ENCODE measurements around the gene FLNA. TPM values are rescaled to one million over a fixed set of nuclear protein-coding genes. Genes with fewer than 3 reads are reported as not detected.

The FLNA gene
- total RNA-seq, 1 donor from 2014 or later, result 953 TPM

- TF ChIP-seq CTCF (conservative IDR thresholded peaks at IDR 0.05; ENCODE audit: low read depth, low read length), result no peak
- DNase-seq (ENCODE audit: low read depth), result no peak
- H3K4me3 ChIP-seq (ENCODE audit: low read depth, low read length), result peak within 1 kb of the TSS; percentile 73
Observed at GRCh38 chrX:154378799-154379568, 4.5 kb upstream of the FLNA start, which contains the start of gene EMD. TSS of gene EMD (plus strand) at chrX:154379295. CDS start at chrX:154379485, 190 bp downstream.

- no peak for DNase-seq (ENCODE audit: low read depth)
- TF ChIP-seq CTCF (conservative IDR thresholded peaks at IDR 0.05; ENCODE audit: low read depth, low read length), result no peak
- peak overlapping the region; percentile 53 for H3K4me3 ChIP-seq (ENCODE audit: low read depth, low read length)
Observed at GRCh38 chrX:154378059-154378798, 3.8 kb upstream of the FLNA start.

GRCh38 chrX:154376774-154377173 lies 2.3 kb upstream of the FLNA start:
- TF ChIP-seq CTCF (conservative IDR thresholded peaks at IDR 0.05; ENCODE audit: low read depth, low read length), result no peak

GRCh38 chrX:154375156-154375504 lies 696 bp upstream of the FLNA start:
- peak overlapping the region; percentile 43 for H3K4me3 ChIP-seq (ENCODE audit: low read depth, low read length)
- no peak for TF ChIP-seq CTCF (conservative IDR thresholded peaks at IDR 0.05; ENCODE audit: low read depth, low read length)
- no peak for DNase-seq (ENCODE audit: low read depth)

More at GRCh38 chrX:154376774-154377173, 2.3 kb upstream of the FLNA start:
- no peak for DNase-seq (ENCODE audit: low read depth)
- no peak overlapping the region for H3K4me3 ChIP-seq (ENCODE audit: low read depth, low read length)

GRCh38 chrX:154373340-154374306 lies 811 bp downstream of the FLNA start:
- peak overlapping the region; percentile 57 for H3K4me3 ChIP-seq (ENCODE audit: low read depth, low read length)
- DNase-seq (ENCODE audit: low read depth), result no peak
- TF ChIP-seq CTCF (conservative IDR thresholded peaks at IDR 0.05; ENCODE audit: low read depth, low read length), result peak; percentile 58

GRCh38 chrX:154372612-154373022 lies 1.8 kb downstream of the FLNA start:
- H3K4me3 ChIP-seq (ENCODE audit: low read depth, low read length), result peak overlapping the region; percentile 55
- no peak for DNase-seq (ENCODE audit: low read depth)
- no peak for TF ChIP-seq CTCF (conservative IDR thresholded peaks at IDR 0.05; ENCODE audit: low read depth, low read length)
